Lung (tissue), 12 donors: ENCODE measurements around the gene CAPZB. TPM values are rescaled to one million over a fixed set of nuclear protein-coding genes. Genes with fewer than 3 reads are reported as not detected.

Experiments
- ATAC-seq: fragments of 200-7000 bp; cut with Tn5 transposase; one replicate; pipeline ENCODE4 v1.9.1; 2020; ENCODE audit warnings: moderate number of reproducible peaks; ENCODE audit not compliant: insufficient read depth, low FRiP score
- DNase-seq, 3 donors: peaks; one replicate each; pipeline ENCODE4 v3.0.0-alpha.2; 2013 to 2017
- H3K27ac ChIP-seq, 2 donors: one replicate each; pipeline ENCODE4 v1.5.1; 2013; ENCODE audit warnings: mild to moderate bottlenecking in 2 of 2, moderate library complexity in 2 of 2, control low read depth in 1 of 2, inconsistent platforms in 1 of 2, low read depth in 1 of 2, low read length in 1 of 2
- H3K27me3 ChIP-seq, 3 donors: one replicate each; pipeline ENCODE4 v1.5.1; 2013; ENCODE audit warnings: low read length in 2 of 3; ENCODE audit not compliant: control insufficient read depth in 3 of 3, insufficient read depth in 3 of 3
- H3K36me3 ChIP-seq, 4 donors: one replicate each; pipeline ENCODE4 v1.5.1; 2013; ENCODE audit warnings: low read length in 4 of 4, mild to moderate bottlenecking in 1 of 4, moderate library complexity in 1 of 4; ENCODE audit not compliant: control insufficient read depth in 4 of 4, insufficient read depth in 4 of 4
- H3K4me1 ChIP-seq, 5 donors: one replicate each; pipeline ENCODE4 v1.5.1; 2013; ENCODE audit warnings: low read length in 5 of 5, mild to moderate bottlenecking in 2 of 5, moderate library complexity in 1 of 5; ENCODE audit not compliant: control insufficient read depth in 5 of 5, insufficient read depth in 5 of 5
- H3K4me3 ChIP-seq: one replicate; pipeline ENCODE4 v1.5.1; 2013; ENCODE audit warnings: mild to moderate bottlenecking, control low read depth, moderate library complexity
- H3K9ac ChIP-seq, 2 donors: one replicate each; pipeline ENCODE4 v1.5.1; 2013; ENCODE audit warnings: low read length in 2 of 2, control low read depth in 1 of 2; ENCODE audit not compliant: insufficient read depth in 1 of 2
- H3K9me3 ChIP-seq, 4 donors: one replicate each; pipeline ENCODE4 v1.5.1; 2013; ENCODE audit warnings: low read length in 3 of 4, mild to moderate bottlenecking in 1 of 4, moderate library complexity in 1 of 4; ENCODE audit not compliant: control insufficient read depth in 4 of 4, insufficient read depth in 3 of 4
- WGBS, 2 donors: extraction: QIAGEN DNeasy Blood & Tissue Kit; methylation state at CpG; one replicate each; pipeline ENCODE4 v1.1.7; 2013; 5-methylcytosine and 5-hydroxymethylcytosine counted together
- polyA plus RNA-seq, 2 donors: library from polyadenylated mRNA; stranded (reverse); fragments of 200-250 nt; gene quantifications; one replicate each; pipeline ENCODE4 v1.2.1, GENCODE V29; 2013
- total RNA-seq, 2 donors: library from RNA; depleted of rRNA in 1 of 2; stranded (reverse); fragments of >200 nt in 1 of 2; gene quantifications; one replicate each; pipeline ENCODE4 v1.2.1, GENCODE V29; 2014 to 2021
- TF ChIP-seq, protein P1 (sequence below): IDR thresholded peaks from 2 replicates; pipeline ENCODE4 v1.5.1; 2012; ENCODE audit warnings: mild to moderate bottlenecking; ENCODE audit errors: control extremely low read depth, extremely low read depth
- donor health status: control.
- donor health status: control.
- donor health status: Bipolar disorder and iron deficiency.
- donor health status: healthy.
- donor health status: DM: yes; HTN: yes; CAD: no.

The CAPZB gene
- total and polyA plus RNA-seq, 4 donors, result 94.7 to 339 (median 278) TPM

DNA sequence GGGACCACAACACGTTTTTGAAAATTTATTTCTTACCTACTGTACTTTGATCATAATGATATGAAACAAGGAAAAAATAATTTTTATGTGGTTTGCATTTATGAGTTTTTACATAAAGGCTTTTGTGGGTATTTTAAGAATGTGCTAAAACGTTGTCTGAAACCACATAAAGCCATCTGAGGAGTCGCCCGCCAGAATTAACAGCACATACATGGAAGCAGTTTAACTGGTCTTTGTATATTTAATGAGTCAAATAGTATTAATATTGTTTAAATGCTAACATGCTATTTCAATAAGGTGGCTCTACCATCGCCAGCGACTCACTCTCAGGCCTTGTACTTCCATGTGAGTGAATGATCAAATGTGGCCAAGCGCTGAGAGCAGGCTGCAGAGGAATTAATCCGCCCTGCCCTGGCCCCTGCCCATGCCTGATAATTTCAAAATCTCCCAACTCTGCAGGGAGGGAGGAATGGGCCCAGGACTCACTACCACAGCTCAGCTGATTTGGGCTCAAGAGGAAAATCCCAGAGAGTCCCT, 123.7 kb downstream of the CAPZB start:
- Histone ChIP-seq H3K9me3 (no peaks in the 10 kb centered on the region), H3K4me3 (no peak overlapping the region), H3K27ac (peak overlapping the region in 1 of 2 donors; percentile 61), H3K4me1 (peaks cover 0 to 34% (median 6%) of the 10 kb centered on the region in 5 donors), H3K27me3 (no peaks in the 10 kb centered on the region), H3K36me3 (peaks cover 0 to 12% (median 8%) of the 10 kb centered on the region in 4 donors), H3K9ac (no peak overlapping the region)
- DNase-seq (peak in 1 of 3 donors; percentile 23), ATAC-seq (no peak)
- whole genome bisulfite sequencing, 2 donors, result 63 to 64% methylated on average over 8 of the region's 8 CpGs
- TF ChIP-seq, protein P1, sequence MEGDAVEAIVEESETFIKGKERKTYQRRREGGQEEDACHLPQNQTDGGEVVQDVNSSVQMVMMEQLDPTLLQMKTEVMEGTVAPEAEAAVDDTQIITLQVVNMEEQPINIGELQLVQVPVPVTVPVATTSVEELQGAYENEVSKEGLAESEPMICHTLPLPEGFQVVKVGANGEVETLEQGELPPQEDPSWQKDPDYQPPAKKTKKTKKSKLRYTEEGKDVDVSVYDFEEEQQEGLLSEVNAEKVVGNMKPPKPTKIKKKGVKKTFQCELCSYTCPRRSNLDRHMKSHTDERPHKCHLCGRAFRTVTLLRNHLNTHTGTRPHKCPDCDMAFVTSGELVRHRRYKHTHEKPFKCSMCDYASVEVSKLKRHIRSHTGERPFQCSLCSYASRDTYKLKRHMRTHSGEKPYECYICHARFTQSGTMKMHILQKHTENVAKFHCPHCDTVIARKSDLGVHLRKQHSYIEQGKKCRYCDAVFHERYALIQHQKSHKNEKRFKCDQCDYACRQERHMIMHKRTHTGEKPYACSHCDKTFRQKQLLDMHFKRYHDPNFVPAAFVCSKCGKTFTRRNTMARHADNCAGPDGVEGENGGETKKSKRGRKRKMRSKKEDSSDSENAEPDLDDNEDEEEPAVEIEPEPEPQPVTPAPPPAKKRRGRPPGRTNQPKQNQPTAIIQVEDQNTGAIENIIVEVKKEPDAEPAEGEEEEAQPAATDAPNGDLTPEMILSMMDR, result no peak

DNA sequence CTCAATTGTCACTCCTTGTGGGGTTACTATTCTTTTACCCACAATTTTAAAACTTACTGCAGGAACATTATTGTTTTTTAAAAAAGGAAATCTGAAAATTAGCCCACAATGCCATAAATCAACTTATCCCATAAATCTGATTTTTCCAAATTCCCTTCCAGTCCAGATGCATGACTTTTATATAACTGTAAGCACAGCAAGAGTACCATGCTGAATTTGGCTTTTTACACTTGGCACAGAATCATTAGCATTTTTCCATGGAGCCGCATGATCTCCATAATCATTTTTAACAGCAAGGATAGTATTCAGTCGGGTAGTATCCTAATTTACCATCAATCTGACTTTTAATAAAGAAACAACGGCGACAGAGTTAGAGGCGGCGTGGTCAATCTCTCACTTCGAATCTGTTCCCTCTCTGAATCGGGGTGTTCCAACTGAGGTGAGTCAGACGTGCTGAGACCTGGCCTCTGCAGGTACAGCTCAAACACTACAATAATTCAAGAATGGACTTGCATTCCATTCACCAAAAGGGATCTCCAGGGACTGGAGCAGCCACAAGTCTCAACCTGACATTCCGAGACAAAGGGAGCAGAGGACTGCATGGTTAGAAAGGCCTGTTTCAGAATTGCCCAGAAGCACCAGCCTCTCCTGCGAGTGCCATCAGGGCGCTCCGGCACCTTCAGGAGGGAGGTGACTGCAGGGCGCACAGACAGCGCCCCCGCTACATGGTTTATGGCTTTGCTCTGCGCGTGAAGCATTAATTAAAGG, 124.3 kb downstream of the CAPZB start:
- H3K27me3 ChIP-seq, result no peaks in the 10 kb centered on the region
- no peaks in the 10 kb centered on the region for H3K9me3 ChIP-seq
- TF ChIP-seq, protein P1, result no peak
- ATAC-seq (no peak), DNase-seq (peak; percentile 31 to 45 (median 36))
- H3K9ac ChIP-seq, result peak overlapping the region in 1 of 2 donors; percentile 43
- 74 to 84% methylated on average over 18 of the region's 18 CpGs for WGBS, 2 donors
- no peak overlapping the region for H3K4me3 ChIP-seq
- peak overlapping the region in 1 of 2 donors; percentile 61 for H3K27ac ChIP-seq
- H3K36me3 ChIP-seq, result peaks cover 3 to 18% (median 11%) of the 10 kb centered on the region in 4 donors
- peaks cover 0 to 31% (median 6%) of the 10 kb centered on the region in 5 donors for H3K4me1 ChIP-seq

DNA sequence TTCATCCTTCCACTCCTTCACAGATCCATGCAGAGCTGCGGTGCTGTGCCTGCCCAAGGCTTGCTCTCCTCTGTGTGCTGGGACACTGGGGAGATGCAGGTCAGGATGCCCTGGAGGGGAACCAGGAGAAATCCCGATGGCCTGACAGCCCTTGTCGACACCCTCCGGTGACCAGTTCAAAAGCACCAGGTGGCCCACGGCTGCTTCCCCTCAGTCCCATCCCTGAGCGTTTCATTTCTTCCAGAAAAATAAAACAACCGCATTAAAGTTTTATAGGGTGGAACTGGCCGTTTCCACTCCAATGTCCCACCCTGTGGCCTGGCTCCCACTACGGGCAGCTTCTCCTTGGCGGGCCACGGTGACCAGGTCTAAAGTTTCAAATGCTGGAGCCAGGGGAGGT, 124.9 kb downstream of the CAPZB start:
- H3K27me3 ChIP-seq, result no peaks in the 10 kb centered on the region
- H3K9me3 ChIP-seq, result no peaks in the 10 kb centered on the region
- H3K9ac ChIP-seq, result peak overlapping the region in 1 of 2 donors; percentile 11
- TF ChIP-seq, protein P1, result no peak
- H3K4me1 ChIP-seq, result peaks cover 0 to 31% (median 6%) of the 10 kb centered on the region in 5 donors
- DNase-seq, result no peak
- peak overlapping the region in 1 of 2 donors; percentile 57 for H3K27ac ChIP-seq
- H3K36me3 ChIP-seq, result peaks cover 3 to 24% (median 17%) of the 10 kb centered on the region in 4 donors
- no peak for ATAC-seq
- WGBS, 2 donors, result 61 to 70% methylated on average over 11 of the region's 11 CpGs
- H3K4me3 ChIP-seq, result no peak overlapping the region
